Measurements from ENCODE around the gene SLC39A11.
"Not testable (repeated sequence)": the region's sequence is repeated elsewhere in the genome, so short reads cannot be mapped to it uniquely, and the experiment has no call there.

The SLC39A11 gene

DNA sequence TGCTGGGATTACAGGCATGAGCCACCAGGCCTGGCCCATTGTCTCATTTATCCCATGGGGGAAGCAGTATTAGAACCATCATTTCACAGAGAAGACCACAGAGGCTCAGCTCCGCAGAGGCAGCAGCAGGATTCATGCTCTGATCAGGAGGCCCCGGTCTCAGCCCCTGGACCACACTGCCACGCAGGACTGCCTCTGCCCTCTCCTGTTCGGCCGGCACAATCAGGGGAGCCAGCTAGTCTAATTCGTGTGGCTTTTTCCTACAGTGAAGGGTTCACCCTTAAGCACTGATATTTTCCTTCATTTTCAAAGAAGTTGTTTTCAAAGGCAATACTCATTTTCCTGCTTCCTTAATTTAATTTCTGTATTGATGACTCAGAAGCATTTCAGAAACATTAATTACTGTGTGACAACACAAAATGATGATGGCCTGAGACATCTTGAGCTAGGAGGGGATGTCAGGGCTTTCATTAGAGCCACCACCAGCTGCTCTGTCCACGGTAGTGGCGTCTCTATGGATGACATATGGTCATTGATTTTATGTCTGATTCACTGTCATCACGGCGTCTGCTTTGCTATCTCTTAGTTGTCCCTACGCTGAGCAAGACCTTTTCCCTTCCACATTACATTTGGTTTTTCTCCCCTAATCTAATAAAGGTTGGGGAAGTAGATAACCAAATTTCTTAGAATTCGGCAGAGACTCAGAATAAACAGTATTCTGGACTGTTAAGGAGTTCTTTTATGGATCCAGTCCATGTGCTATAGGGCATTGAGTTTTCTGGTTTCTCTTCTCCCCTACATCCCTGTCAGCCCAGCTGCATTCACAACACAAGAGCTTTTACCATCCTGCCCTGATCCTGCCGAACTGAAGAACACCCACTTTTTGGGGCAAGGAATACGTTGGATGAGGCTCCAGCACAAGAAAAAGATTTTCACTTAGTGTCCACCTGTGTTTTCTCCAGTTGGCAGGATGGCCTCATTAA lies 314.0 kb downstream of the SLC39A11 start:
- DNase-seq: no peak

DNA sequence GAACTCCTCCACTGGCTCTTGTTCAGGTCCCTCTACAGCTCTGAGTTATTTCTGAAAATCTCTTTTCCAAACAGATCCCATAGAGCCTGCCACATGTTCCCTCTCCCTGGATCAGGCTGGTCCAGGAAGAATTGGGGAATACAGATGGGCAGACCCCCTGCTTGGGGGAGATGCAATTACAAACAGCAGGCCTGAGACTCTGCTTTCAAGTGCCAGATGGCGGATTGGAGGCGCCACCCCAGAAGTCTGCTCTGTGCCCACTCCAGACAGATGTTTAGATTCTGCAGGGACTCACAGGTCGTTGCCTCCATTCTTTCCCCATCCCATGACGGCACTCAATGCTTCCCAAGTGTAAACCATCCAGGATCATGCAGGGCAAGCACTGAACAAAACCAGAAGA lies 316.6 kb downstream of the SLC39A11 start:
- no peak for DNase-seq

GRCh38 chr17:72775237-72775636 lies 317.3 kb downstream of the SLC39A11 start:
- DNase-seq: no peak

DNA sequence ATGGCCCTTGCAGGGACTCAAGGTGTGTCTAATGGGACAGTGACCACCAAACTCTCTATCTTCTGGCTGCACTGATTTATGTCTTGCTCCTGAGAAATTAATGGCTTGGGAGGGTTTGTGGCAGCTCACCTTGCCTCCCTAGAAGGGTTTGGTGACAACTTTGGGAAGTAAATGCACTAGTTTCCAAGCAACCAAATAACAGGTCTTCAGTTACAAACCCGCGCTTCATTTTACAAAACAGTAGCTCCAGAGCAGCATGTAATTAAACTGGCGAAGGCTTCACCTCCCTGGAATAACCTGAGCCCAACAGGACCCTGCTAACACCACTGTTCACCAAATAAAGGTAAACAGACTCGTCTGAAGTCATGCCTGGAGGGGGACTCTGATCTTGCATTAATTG lies 318.3 kb downstream of the SLC39A11 start:
- no peak for DNase-seq

DNA sequence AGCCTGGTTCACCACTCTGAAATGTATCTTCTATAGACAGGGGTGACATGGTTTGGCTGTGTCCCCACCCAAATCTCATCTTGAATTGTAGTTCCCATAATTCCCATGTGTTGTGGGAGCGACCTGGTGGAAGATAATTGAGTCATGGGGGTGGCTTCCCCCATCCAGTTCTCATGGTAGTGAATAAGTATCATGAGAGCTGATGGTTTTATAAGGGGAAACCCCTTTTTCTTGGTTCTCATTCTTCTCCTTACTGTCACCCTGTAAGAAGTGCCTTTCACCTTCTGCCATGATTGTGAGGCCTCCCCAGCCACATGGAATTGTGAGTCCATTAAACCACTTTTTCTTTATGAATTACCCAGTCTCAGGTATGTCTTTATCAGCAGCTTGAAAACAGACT lies 319.3 kb downstream of the SLC39A11 start:
- DNase-seq: not testable (repeated sequence)

DNA sequence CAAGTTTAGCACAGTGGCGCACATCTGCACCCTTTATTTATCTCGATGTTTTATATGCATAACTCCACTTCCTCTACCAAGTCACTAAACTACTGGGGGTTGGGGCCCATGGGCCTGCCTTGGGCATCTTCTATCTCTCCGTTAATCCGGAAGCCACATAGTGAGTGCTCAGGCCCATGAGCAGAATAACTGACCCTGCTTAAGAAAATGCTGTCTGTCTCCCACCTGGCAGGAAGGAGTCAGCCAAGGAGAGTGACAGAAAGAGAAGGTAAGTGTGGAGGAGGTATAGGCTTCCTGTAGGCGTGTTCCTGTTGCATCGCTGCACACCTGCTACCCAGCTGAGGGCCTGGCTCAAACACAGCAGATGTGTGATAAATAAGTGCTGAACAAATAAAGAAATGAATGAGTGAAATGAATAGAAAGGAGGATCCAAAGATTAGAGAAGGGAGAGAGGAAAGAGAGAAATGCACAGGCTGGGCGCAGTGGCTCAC lies 320.1 kb downstream of the SLC39A11 start:
- no peak for DNase-seq

DNA sequence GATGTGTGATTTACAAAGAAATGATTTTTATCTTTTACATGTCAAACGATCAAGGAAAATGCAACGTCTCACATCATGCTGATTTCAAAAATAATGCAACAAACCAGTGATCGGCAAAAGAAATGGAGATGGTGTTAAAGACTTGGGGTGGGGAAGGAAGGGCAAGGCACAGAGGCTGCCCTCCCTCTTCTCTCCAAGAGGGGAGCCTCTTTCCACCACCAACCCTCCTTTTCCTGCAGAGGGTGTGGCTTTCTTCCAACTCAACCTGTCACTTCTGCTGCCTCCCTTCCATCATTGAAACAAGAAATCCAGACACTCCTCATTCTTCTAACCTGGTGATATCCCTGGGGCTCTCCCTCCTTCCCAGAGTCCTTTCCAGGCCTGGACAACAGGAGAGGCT lies 320.8 kb downstream of the SLC39A11 start:
- no peak for DNase-seq

DNA sequence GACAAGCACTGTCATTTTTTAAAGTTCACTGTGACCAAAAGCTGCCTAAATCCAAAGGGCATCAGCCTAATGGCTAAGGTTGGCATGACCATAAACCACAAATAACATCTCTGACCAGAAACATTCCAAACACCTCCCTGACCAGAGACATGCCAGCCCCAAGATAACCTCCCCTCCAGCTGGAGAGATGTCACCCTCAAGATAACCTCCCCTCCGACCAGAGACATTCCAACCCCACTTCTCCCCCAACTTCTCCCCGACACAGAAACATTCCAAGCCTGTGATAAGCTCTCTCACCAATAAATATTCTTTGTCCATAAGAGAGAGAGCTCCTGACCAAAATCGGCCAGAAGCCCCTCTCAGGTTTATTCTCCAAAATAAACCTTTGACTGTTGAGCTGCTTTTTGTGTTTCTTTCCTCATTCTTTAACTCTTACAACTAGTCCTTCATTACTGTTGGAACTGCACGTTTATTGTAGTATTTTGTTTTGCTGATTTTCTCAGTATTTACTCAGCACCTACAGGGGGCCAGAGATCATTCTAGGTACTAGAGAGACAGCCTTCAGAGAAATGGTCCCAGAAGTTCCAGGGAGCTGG lies 325.6 kb downstream of the SLC39A11 start:
- DNase-seq: no peak

DNA sequence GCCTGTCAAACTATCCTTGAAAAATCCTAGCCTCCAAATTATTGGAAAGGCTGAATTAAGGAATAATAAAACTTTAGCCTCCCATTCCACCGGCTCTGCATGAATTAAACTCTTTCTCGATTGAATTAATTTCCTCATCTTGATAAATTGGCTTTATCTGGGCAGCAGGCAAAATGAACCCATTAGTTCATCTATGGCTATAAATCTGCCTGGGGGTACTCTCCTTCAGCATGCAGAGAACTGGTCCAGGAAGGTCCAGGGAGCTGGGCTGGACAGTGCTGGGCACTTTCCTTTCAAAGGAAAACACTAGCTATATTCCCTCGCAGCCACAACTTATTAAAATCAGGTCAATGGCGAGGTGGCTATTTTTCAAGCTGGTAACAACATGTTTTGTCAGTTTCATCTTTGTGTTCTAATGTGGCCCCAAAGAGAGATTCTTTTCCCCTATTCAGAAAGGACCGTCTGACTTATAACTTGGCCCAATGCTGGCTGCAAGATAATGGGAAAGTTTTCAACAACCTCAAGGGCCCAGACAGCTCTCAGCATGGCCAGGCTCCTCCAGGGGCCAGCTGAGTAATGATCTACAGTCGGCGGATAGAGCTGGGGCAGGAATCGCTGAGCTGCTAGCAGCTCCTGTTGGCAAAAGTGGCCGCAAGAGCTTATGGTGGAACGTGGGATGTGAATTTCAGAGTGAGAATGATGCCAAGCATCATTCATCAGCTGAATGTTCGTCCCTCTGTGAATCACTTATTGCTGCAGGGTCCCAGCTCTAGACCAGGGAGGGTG lies 326.9 kb downstream of the SLC39A11 start:
- no peak for DNase-seq

DNA sequence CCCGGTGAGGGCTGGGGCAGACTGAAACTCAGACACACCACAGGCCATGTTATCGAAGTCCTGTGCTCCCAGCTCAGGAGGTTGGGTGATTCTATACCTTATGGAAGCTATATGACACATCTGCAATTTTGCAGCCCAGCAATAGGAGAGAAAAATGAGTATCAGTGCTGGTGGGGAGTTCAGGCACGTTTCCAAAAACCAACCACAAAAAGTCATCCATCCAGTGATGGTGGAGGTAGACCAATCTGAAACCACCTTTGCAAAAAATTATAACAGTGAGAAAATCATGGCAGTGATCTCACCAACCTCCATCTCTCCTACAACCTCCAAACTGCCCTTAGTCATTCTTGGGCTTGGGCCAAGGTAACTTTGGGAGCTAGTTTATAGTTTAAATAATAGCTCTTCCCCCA lies 327.9 kb downstream of the SLC39A11 start:
- peak; percentile 22 for DNase-seq

- no peak for DNase-seq
Observed at GRCh38 chr17:72763981-72764380, 328.5 kb downstream of the SLC39A11 start.

DNA sequence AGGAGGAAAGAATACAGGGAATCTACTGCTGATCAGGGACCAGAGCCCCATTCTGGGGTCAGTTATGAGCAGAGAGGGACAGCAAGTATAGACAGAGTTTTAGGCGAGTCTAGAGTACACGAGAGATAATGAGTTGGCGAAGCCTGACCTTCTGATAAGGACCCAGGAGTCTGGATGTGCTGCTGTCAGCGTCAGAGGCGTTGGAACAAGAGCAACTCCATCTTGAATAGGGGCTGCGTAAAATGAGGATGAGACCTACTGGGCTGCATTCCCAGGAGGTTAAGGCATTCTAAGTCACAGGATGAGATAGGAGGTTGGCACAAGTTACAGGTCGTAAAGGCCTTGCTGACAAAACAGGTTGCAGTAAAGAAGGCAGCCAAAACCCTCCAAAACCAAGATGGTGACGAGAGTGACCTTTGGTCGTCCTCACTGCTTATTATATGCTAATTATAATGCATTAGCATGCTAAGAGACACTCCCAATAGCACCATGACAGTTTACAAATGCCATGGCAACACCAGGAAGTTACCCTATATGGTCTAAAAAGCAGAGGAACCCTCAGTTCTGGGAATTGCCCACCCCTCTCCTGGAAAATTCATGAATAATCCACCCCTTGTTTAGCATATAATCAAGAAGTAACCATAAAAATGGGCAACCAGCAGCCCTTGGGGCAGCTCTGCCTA lies 330.5 kb downstream of the SLC39A11 start:
- not testable (repeated sequence) for DNase-seq

- DNase-seq: no peak
Observed at GRCh38 chr17:72761431-72761830, 331.1 kb downstream of the SLC39A11 start.

DNA sequence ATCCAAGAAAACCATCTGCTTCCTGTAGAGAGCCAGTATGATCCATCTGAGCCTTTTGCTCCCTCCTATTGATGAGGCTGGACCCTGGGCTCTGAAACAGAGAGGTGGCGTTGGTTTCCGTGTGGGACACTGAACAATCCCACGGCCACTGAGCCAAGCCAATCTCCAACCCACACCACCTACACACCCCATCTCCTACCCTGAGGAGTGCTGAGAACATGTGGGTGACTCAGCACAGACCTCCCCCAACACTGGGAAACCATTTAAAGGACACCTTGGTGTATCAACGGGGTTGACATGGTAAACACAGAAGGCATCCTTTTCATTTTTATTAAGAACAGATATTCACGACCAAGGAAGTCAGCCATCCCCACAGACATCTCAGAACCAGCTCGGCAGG lies 332.1 kb downstream of the SLC39A11 start:
- DNase-seq: no peak

GRCh38 chr17:72759301-72759700 lies 333.2 kb downstream of the SLC39A11 start:
- DNase-seq: no peak

GRCh38 chr17:72756256-72756655 lies 336.2 kb downstream of the SLC39A11 start:
- DNase-seq: no peak

GRCh38 chr17:72754513-72754912 lies 338.0 kb downstream of the SLC39A11 start:
- DNase-seq: no peak

- DNase-seq: no peak
Observed at GRCh38 chr17:72751746-72752145, 340.7 kb downstream of the SLC39A11 start.

GRCh38 chr17:72749119-72749572 lies 343.3 kb downstream of the SLC39A11 start:
- DNase-seq: no peak

- DNase-seq: no peak
Observed at GRCh38 chr17:72747501-72747900, 345.0 kb downstream of the SLC39A11 start.

DNA sequence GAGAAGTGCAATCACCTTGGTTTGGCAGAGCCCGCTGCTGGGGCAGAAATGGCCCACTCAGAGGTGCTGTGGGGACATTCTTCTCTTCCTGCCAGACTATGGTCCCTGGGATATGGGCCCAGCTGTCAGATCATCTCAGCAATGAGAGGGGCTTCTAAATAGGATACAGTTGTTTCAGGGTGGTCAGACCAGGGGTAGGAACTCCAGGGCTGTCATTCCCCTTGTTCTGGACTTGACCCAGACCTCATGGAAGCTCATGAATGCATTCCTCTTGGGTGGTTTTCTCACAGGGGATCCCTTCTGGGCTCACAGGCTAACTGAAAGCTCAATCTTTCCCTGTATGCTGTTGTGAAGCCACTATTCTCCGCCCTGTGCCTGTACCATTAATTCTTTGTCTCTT lies 347.2 kb downstream of the SLC39A11 start:
- DNase-seq: no peak

DNA sequence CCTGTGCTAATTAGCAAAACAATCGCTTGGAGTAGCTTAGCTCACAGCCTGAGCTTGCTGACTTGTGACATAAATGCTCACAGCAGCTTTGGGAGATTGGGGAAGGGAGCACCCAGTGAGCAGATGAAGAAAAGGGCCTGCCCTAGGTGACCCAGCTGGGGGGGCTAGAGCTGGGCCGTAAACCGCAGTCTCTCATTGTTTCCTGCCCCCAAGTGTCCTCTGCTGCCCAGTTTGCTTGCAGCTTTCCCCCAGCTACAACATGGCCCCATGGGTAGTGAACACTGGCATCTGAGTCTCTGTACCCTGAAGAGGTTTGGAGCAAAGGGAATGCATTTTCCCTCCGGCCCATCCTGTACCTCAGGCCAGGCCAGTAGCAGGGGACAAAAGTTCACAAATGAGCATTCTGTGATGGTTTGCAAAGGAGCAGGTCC lies 349.4 kb downstream of the SLC39A11 start:
- no peak for DNase-seq
